NCI-H82 (cell line): ENCODE results near the gene PSMB9.

Source experiments
- DNase-seq: peaks from one replicate; lab custom pipeline; 2025; lab: John Stamatoyannopoulos, UW

Gene PSMB9

DNA sequence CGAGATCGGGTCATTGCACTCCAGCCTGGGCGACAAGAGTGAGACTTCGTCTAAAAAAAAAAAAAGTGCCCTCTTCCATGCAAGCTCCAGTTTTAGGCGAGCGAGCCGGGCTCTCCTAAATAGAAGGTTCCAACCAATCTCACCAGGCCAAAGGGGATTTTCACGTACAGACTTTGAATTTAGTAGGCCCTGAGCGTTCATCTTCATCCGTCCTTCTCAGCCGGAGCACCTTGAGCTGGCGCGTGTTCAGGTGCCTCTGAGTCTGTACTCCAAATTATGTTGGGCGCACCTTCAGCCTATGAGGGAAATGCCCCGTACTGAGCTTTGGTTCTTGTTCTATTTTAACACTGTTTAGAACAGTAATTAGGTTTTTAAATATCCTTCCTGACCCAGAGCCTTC lies 14.6 kb upstream of the PSMB9 start:
- DNase-seq: no peak

DNA sequence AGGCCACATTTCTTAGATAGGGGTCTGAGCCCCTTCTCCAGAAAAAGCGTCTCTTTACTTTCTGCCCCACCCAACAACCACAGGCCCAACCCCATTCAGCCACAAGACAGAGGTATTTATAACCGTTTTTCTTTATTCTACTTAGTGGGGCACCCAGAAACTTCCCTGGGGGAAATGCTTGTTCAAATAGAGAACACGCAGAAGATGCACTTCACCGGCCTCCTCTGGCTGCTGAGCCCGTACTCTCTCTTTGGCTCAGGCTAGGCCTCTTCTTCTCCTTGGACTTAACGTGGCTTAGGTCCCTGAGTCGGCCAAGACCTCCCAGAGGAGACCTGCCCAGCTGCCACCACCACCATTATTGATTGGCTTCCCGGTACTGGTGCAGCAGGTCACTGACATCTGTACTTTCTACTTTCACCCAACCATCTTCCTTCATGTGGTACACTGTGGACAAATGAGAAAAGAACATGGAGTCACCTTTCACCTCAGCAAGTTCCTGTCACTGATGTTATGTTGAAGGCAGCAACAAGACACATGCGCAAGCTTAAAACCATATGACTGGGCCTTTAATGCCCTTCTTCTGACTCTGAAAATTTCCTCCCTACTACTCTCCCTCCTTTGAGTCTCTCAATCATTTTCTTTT lies 13.3 kb upstream of the PSMB9 start:
- no peak for DNase-seq

DNA sequence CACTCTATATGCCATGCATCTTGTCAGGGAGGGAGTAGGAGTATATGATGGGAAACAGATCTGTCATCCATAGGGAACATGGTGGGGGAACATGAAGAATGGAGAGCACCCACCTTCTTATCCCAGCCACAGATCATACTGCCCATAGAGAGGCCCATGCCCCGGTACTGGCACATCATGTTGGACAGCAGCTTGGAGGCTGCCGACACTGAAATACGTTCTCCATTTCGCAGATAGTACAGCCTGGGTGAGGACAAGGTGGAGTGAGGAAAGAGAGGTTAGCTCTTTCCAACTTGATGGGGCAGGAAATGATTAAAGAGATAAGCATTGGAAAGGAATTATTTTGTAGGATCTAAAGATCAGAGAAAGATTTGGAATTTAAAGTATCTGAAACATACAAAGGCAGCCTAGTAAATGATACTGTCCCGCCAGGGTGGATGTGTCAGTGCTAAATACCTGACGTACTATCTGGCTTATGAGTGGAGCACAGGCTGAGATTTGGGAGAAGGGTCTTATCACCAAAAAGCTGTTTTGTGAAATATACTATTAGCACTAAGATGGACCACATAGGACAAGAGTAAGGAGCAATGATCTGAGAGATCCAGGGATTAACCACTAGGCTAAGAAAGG lies 11.9 kb upstream of the PSMB9 start:
- DNase-seq: no peak

DNA sequence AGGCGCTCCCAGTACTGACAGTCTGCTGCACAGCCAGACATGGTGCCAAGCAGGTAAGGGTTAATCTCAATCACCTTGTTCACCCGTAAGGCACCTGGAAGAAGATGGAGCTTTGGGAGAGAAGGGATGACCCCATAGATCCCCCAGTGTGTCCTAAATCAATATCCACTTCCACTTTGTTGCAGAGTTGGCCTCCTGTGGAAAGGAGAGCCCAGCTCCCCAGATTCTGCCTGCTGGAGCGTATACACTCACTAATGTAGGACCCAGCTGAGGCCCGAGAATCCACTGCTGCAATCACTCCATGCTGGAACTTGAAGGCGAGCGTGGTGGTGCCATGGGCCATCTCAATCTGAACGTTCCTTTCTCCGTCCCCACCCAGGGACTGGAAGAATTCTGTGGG lies 11.3 kb upstream of the PSMB9 start:
- no peak for DNase-seq

DNA sequence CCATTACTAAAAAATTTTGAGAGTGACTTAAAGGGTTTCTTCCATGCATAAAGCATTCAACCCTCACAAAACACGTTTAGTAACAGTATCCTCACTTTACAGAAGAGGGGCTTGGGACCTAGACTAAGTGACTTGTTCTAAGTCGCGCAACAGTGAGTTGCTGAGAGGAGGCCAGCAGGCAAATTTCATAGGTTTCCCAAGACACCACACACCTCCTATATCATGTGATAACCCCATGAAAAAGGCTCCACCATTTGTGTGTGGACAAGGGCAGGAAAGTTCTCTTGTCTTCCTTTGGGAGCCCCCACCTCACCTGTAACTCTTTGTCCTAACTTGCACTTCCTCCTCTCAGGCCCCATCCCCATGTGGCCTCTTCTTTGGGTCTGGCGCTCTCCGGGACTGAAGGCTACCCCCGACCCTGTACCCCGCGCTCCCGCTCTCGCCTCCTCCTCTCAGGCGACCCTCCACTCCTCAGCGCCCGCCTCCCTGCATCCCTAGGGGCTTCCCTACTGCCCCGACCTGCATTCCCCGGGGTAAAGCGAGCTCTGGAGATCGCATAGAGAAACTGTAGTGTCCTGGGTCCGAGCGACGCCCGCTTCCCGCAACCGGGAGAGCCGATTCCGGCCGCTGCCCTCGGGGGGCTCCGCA lies 10.5 kb upstream of the PSMB9 start:
- no peak for DNase-seq

DNA sequence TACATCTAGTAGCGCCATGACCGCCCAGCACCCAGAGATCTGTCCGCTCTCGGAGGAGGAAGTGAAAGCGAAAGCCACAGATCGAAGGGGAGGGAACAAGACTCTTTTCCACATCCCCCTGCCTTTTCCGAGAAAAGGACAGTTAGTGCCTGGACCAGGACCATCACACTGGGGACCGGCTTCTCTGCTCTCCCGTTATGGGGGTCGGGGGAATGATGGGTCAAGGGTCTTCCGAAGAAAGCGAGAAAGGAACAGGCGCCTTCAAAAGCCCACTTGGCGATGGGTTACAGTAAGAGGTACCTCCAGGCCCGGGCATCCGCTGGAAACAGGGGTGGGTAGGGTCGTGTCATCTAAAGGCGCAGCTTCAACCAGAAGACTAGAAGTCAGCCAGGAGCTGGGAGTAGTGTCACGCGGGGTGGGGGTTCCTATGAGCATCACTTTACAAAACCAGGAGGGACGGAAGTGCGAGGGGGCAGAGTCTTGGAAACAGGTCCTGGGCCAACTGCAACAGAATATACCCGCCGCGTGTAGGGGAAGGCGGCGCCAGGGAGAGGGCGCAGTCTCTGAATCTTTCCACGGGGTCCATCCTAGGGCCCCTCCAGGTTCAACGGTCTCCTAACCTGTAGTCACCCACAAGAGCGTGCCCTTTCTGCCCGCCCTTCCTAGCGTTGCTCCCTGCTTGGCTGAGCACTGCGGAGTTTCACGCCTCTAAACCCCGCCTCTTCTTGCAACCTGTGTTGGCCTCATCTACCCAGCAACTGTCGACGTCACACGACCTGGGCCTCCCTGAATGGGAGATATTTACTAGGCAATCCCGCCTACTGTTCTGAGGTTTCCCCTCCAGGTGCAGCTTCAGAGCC lies 9.8 kb upstream of the PSMB9 start, which contains the start of gene PSMB8:
Gene PSMB8 (minus strand): TSS at position 69 of the 860 bp plus-strand sequence. CDS start 51 bp downstream, at position 18.
- peak; percentile 94 for DNase-seq

DNA sequence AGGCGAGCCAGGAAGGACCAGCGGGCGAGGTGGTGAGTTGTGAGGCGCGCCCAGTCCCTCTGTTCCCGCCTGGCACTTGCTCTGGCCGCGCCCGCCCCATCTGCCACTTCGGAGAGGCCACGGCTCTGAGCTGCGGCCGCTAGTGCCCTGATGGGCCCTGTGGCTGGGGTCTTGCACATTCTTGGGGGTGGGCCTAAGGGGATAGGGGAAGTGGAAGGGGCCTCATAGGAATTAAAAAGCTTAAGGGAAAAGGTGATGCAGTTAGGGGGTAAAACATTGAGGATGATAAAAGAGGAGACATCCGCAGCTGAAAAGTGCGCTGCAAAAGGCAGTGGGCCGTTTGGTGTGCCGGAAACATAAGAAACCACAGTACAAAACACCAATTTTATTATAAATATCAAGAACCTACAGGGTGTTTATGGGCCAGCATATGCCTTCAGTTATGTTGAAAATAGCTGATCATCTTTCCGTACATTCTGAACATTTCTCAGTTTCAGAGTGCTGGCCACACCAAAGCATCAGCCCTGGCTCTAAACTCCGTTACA lies 9.1 kb upstream of the PSMB9 start:
- DNase-seq: no peak

DNA sequence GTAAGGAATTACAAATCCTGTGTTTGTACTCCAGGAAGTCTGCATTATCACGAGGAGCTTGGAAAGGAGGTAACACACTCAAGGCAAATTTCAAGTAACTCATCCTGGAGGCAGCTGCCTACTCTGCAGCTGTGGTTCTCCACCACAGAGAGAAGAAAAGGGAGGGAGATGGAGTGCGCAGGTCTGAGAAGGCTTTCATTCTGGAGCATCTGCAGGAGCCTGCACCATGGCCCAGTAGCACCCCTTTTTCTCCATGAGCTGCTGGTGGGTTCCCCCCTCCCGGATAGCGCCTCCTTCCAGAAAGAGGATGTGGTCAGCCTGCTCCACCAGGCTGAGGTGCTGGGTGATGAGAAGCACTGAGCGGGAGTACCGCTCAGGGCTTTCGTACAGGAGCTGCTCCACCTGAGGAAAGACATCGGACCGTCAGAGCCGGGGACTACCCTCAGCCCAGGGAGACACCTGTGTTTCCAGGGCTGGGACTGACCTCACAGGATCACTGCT lies 8.6 kb upstream of the PSMB9 start:
- no peak for DNase-seq

DNA sequence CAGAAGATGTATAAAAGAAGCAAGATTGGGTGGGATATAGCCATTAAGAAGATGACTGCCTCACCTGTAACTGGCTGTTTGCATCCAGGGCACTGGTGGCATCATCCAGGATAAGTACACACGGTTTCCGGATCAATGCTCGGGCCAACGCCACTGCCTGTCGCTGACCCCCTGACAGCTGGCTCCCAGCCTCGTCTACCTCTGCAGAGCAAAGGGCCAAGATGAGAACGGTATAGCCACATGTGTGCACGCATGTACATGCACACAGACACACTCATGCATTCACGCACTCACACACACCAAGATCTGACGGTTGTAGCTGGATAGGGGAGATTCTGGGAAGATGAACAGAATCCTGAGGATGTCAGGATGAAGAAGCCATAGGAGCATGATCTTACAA lies 7.0 kb upstream of the PSMB9 start:
- no peak for DNase-seq

DNA sequence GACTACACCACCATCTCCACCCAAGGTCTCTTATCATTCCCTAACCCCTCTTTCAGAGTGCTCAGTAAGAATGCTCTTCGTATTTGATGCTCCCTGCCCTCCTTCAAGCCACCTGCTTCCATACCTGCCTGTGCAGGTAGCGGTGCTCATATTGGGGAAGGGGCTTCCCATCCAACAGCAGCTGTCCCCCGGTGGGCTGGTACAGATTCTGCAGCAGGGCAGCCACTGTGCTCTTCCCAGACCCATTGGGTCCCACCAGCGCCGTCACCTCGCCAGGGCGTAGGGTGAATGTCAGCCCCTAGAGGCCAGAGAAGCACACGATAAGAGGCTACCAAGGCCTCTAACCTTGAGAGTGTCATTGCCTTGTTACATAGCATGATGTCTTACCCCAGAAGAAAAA lies 6.2 kb upstream of the PSMB9 start:
- DNase-seq: no peak

DNA sequence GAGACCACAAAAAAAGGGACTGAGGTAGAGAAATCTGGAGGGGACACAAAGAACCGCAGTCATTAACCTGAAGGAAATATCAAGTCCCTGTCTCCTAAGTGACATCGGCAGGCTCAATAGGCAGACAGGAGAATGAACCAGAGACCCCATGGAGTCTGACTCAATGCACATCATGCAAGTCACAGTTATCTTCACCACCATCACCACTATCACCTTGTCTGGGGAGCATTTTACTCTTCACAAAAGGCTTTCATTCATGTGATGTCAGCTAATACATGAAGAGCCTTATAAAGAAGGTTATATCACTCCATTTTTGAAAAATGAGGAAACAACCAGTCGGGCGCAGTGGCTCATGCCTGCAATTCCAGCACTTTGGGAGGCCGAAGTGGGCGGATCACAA lies 4.9 kb upstream of the PSMB9 start:
- no peak for DNase-seq

DNA sequence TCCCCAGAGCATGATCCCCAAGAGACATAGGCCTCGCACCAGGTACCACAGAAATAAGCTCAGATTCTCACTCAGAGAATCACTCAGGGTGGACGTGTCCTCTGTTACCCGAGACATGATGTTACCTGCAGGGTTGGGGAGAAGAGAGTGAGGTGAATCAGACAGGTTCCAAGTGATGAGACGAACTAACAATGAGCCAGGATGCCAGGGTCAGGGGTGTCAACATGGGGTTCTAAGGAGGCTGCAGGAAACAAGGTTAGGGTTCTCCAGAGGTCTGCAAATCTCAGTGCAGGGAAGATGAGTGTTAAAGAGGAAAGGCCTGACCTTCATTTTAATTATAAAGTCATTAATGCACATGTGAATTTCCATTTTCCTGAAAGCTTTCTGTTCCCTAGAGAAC lies 3.0 kb upstream of the PSMB9 start:
- DNase-seq: no peak

DNA sequence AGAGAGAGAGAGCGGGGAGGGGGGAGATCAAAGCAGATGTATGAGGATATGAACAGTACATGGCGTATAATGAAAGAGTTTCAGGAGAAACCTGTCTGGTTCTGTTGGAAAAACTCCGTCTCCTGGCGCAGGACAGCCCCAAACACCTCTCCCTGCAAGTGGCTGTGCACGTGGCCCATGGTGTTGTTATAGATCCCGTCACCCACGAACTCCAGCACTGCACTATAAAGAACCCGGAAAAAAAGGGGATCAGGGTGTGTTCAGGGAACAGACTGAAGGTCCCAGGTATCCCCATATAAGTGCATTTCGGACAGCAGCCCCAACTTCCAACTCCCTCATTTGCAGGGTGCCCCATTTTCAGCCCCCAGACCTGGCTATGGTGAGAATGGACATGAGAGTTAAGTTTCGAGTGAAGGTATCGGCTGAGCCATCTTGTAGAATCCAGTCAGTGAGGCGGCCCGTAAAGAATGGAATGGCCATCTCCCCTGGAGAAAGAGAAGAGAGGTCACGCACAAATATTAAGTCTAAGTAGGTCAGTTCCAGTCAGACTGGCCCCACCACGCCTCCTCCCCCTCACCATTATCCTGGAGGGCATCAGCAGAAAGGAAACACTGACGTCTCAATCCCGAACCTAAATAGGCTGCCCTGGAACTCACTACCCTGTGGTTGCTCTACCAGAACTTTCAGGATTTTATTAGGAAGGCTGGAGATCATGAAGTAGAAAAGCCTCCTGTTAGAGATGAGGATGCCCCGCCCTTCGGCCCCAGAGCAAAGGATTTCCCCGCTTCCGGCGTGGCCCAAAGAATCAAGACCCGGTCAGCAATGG lies 1.8 kb upstream of the PSMB9 start:
- no peak for DNase-seq

DNA sequence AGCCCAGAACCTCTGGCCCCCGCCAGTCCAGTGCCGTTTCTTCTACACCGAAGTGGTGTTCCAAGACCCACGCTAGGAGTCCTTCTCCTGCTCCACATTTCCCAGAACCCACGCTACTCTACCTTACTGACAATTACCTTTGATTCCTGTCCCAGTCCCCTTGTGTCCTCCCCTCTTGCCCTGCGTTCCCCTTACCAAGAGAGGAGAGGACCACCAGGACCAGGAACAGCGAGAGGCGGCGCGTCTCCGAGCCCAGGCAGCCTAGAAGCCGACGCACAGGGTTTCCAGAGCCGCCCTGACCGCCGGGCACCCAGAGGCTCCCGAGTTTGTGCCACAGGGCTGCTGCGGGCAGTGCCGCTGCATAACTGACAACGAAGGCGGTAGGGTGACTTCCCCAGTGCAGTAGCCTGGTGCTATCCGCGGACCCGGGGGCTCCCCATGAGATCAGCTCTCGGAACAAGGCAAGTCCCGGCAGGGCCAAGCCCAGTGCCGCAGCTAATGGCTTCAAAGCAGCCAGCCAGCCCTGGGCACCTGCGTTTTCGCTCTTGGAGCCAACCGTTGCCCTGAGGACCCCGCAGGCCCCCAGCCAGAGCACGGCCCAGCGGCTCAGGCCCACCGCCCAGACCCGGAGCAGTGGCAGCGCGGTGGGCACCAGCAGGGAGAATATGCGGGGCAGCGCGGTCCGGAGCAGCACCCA lies 1.0 kb upstream of the PSMB9 start:
- no peak for DNase-seq

DNA sequence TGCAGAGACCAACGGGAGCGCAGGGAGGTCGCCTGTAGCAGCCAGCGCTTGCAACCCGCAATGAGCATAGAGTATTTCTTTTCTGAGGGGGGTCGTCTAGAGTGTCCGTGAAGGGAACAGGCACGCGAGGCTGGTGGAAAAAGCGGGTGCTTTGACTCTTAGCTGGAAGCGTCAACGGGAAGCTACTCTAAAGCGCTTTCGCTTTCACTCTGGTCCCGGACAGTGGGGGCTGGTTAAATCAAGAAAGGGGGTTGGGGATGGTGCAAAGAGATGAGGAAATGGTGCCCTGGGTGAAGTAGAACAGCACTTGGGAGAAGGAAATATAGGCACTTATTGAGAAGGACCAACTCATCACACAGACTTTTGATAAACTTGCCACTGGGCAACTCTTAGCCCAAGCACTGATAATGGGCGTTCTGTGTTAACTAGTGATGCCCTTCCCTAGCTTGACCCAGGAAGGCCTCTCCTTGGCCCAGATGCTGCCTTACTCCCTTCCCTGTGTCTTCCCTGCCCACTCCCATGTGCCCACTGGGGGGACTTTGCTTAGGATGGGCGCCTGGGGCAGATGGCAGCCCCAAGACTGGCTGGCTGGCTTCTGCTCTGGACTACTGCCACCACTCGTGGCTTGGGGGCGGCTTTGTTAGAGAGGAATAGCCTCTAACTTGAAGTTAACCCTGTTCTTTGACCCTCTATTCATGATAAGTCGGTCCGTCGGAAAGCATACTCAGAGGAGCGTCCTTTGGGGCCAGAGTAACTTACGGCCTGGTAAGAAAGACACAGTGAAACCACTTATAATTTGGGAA lies 585 bp downstream of the PSMB9 start:
- DNase-seq: no peak

DNA sequence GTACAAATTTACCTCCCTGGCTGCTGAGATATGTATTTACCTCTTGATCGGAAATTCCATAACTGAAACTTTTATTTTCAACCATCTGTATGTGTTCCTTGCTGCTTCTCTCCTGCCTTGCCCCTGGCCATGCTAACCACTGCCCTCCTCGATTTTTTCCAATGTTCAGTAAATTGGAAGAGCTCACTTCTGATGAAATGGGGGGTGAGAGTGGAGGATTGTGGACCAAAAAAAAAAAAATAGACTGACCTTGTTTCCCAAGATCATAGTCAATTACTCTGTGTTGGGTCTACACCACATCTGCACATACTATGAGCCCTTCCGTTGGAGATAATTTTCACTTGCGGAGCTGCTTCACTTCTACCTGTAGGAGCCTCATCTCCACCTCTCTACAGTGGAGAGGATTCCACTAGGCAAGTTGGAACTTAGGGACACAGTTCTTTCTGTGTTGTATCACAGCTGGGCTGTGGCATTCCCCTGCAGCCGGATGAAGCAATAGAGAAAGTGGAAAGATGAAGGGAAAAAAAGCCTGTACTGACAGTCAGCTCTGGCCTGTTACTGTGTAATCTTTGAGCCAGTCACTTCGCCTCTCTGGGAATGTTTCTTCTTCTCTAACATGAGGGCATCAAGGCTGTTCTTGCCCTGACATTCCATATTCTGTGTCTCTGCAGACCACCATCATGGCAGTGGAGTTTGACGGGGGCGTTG lies 1.6 kb downstream of the PSMB9 start:
- no peak for DNase-seq

DNA sequence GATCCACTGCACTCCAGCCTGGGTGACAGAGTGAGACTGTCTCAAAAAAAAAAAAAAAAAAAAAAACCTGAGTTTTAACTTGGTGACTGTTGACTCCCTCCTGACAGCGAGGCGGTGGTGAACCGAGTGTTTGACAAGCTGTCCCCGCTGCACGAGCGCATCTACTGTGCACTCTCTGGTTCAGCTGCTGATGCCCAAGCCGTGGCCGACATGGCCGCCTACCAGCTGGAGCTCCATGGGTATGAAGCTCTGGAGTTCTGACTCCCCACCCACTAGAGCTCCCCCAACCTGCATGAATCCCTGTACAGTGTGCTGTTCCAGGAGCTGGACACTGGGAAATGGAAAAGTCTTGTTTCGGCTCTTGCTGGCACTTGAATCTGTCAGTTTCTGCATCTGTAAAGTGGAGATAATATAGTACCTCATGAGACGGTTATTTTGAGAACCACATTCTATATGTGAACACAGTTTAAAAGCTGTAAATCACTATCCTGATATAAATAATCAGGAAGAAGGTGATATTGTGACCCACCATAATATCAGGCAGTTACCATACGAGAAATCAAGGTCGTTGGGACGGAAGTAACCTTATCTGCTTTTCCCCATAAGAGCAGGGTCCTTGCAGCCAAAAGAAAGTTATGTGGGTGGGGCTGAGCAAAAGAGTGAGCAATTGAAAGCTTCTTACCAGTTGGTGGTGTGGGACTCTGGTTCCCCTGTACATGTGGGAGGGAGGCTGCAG lies 3.3 kb downstream of the PSMB9 start:
- DNase-seq: no peak

DNA sequence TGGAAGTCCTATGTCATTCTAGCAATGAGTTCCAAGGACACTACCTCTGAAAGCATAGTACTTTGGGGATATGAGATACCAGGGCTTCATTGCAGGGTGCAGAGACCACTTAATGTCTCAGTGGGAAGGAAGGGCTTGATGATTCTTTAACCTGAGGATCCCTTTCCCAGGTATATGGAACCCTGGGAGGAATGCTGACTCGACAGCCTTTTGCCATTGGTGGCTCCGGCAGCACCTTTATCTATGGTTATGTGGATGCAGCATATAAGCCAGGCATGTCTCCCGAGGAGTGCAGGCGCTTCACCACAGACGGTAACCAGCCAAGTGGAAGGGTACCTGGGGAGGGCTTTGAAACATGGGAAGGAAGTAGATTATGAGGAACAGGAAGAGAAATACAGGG lies 4.2 kb downstream of the PSMB9 start:
- no peak for DNase-seq
